ENCODE results near the gene ARL4D.

- TF ChIP-seq CTCF (IDR thresholded peaks at IDR 0.05; ENCODE audit: poor library complexity, severe bottlenecking) (no peak), REST (IDR thresholded peaks at IDR 0.05; ENCODE audit: borderline replicate concordance) (no peak), EZH2 (IDR thresholded peaks at IDR 0.05; ENCODE audit: borderline replicate concordance, insufficient read depth, low read length, poor library complexity, severe bottlenecking) (no peak), RAD21 (conservative IDR thresholded peaks at IDR 0.05) (no peak)
These were observed 31.7 kb upstream of the ARL4D start for GRCh38 chr17:43366891-43367736.
